NCI-H748 (cell line): ENCODE results near the gene ATP9B.

ENCODE experiments used
- DNase-seq: peaks from one replicate; lab custom pipeline; 2025; ENCODE audit not compliant: unreplicated experiment; lab: John Stamatoyannopoulos, UW

Gene ATP9B

DNA sequence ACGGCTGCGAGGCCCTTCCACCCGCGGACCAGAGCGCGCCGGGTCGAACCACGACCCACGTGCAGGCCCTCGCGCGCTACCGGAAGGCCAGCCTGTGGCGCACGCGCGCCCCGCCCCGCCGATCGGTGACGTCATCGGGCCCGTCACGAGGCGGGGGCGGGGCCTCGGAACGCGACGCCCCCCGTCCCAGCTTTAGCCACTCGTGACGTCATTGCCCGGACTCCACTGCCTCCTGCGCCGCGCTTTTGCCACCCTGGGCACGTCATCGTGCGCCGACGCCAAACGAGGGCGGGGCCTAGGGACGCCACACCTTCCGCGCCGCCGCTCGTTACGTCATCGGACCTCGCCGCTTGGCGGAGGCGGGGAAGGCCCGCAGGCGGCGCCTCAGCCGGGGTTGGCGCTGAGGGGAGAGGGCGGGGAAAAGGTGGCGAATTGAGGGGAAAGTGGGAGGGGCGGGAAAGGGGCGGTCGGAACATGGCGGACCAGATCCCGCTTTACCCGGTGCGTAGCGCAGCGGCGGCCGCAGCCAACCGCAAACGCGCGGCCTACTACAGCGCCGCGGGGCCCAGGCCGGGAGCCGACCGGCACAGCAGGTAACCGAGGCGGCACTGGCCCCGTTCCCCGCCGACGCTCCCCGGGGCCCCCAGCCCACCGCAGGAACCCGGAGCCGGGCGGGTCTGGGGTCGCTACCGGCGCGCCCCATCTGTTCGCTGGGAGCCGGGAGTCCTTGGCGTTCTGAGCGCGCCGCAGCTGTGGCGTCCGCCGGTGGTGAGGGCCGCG is at the start of gene ATP9B:
Gene ATP9B (plus strand): TSS at position 458 of the 780 bp plus-strand sequence. CDS start 17 bp downstream, at position 475.
- DNase-seq: peak; percentile 97

GRCh38 chr18:79019881-79020280 is 49.3 kb upstream of the ATP9B start:
- DNase-seq: no peak

DNA sequence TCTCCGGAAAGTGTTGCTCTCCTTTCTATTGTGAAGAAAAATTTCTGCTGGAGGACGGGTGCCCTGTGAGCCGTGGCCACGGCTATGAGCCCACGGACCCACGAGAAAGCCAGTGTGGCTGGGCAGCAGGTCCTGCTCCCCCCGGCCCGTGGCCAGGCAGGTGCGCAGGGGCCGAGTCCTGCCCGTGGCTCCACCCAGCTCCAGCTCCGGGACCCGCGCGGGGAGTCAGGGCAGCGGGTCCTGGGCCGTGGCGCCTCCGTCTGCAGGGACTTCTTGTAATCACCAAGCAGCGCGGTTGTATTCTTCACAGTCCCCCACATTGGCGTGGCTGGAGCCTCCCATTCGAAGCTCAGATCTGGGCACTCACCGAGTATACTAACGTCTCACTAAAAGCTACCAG is 46.6 kb upstream of the ATP9B start:
- no peak for DNase-seq

DNA sequence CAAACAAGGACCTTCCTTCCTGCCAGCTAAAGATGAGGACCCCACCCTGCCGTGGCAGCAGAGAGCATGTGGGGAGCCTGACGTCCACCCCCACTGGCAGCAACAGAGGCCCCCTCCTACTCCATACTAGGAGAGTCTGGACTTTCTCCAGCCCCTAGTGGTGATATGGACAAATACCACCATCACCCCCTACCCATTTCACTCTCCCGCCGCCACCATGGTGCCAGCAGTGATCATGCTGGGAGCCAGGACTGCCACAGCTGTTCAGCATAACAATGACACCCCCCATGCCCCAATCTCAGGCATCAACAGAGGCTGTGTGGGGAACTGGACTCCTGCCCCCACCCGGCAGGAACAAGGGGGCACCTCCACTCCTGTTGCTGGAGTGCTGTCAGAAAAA is 42.7 kb upstream of the ATP9B start:
- no peak for DNase-seq

GRCh38 chr18:79030680-79031079 is 38.5 kb upstream of the ATP9B start:
- DNase-seq: no peak

DNA sequence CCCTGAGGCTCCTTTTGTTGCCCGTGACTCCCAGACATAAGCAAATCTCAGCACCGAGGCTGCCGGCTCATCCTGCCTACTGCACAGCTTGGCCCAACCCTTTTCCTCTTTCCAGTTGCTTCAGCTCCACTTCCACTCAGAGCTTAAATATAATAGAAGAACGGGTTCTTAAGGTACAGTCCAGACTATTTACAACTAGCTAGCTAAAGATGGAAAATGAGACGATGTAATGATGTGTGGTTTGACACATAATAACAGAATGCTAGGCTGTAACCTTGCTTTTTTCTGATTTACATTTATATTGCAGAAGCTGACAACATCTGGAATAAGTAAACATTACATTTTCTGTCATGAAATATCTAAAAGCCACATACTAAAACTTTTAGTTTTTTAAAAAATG is 26.9 kb upstream of the ATP9B start:
- no peak for DNase-seq

- DNase-seq: no peak
These were observed 25.9 kb upstream of the ATP9B start for GRCh38 chr18:79043288-79043687.

DNA sequence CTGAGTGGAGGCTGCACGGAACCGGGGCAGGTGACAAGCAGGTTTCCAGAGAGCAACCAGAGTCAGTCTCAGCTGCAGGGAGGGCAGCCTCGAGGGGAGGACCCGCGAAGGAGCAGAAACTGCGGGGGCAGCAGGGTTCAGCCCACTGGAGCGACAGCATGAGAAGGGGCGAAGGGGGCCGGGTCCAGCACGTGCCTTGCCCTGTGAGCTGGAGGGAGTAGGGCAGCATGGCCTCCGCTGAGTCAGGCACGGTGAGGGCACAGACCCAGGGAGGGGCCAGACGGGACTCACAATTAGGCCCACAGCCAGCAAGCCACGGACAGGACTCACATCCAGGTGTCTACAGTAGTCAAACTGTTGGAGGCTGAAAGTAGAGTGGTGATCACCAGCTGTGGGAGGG is 22.7 kb upstream of the ATP9B start:
- no peak for DNase-seq

GRCh38 chr18:79047556-79048244 is 21.5 kb upstream of the ATP9B start:
- no peak for DNase-seq

- no peak for DNase-seq
These were observed 21.0 kb upstream of the ATP9B start for GRCh38 chr18:79048245-79048632.

DNA sequence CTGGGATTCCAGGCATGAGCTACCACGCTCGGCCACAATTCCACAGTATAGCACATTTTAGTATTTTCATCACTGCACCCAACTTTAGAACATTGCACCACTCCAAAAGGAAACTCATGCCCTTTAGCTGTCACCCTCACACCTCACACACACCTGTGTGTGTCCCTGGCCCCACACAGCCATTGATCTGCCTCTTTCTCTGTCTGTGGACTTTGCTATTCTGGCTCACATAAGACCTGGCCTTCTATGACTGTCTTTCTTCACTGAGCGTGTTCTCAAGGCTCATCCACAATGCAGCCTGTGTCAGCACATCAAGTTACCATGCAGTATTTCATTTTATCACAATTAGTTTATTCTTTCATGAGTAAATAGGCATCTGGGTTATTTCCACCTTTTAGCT is 19.7 kb upstream of the ATP9B start:
- DNase-seq: no peak

- peak; percentile 17 for DNase-seq
These were observed 19.2 kb upstream of the ATP9B start for GRCh38 chr18:79050005-79050404.

DNA sequence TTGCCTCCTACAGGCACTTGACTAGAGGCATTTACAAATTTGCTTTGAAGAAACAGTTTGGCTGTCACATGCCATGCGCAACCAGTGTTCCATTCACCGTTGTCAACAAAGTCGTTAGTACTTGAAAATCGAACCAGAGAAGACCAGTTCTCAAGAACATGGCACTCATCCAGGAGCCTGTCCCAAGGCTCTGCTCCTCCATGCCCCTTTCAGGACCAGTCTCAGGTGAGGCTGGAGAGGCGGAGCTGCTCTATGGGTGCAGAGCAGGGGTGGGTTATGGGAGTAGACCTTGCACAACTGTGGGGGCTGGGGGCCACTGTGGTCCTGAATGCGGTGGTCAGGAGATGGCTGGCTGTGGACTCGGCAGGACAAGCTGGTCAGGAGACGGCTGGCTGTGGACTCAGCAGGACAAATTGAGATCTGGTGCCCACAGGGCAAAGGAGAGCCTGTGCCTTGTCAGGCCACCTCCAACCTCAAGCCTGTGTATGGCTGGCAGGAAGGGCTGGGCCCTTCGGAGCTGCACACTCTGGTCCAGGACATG is 12.3 kb upstream of the ATP9B start:
- DNase-seq: no peak

DNA sequence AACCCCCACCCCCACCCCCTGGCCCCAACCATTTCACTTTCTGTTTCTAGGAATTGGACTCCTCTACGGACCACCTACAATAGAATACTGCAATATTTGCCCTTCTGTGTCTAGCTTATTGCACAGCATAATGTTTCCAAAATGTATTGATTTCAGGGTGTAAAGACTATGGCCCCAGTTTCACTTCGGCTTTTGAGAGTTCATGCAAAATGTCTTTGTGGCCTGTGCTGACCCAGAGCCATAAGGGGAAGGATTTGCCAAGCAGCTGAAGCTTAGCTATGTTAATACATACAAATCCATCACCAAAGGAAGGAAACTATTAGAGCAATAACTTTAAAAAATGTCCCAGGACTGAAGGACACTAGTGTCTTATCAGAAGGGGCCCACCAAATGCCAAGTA is 11.2 kb upstream of the ATP9B start:
- no peak for DNase-seq

DNA sequence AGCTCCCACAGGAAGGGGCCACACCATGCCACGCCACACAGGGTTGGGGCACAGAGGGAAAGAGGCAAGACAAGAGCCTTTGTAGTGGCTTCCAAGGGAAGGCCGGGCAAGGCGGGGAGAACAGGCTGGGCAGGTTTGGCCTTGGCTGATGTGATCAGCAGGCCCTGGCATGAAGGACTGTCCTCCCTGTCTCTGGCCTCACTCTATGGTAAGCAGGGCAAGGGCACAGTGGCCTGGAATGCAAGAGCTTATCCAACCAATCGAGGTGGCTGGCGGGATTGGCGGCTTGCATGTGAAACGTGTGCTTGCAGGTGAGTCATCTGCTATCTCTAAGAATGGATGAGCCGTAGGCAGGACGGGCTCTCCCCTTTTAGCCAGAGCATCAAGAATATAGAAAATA is 6.4 kb upstream of the ATP9B start:
- DNase-seq: peak; percentile 21

DNA sequence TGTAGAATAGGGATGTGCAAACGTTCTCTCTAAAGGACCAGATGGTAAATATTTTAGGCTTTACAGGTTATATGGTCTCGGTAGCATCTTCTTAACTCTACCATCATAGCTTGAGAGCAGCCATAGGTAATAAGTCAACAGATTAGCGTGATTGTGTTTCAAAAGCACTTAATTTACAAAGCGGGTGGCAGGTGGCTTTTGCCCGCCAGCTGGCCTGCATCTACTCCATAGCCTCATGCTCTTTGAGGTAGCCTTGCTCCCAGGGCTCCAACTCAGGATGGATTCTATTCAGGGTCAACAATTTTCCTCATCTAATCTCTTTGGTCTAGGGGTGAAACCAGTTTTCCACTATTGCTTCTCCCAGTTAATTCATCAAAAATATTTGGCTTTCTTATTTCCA is 5.0 kb upstream of the ATP9B start:
- peak; percentile 98 for DNase-seq

DNA sequence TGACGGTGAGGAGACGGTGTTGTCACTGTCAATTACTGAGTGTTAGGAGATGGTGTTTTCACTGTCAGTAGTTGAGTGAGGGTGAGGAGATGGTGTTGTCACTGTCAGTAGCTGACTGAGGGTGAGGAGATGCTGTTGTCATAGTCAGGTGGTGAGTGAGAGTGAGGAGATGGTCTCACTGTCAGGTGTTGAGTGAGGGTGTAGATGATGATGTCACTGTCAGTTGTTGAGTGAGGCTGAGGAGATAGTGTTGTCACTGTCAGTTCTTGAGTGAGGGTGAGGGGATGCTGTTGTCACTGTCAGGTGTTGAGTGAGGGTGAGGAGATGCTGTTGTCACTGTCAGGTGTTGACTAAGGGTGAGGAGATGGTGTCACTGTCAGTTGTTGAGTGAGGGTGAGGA is 3.4 kb upstream of the ATP9B start:
- no peak for DNase-seq

- no peak for DNase-seq
These were observed 1.6 kb upstream of the ATP9B start for GRCh38 chr18:79067611-79068010.

- DNase-seq: peak; percentile 46
These were observed 755 bp upstream of the ATP9B start for GRCh38 chr18:79068341-79068936.

- no peak for DNase-seq
These were observed 540 bp downstream of the ATP9B start for GRCh38 chr18:79069717-79070151.

DNA sequence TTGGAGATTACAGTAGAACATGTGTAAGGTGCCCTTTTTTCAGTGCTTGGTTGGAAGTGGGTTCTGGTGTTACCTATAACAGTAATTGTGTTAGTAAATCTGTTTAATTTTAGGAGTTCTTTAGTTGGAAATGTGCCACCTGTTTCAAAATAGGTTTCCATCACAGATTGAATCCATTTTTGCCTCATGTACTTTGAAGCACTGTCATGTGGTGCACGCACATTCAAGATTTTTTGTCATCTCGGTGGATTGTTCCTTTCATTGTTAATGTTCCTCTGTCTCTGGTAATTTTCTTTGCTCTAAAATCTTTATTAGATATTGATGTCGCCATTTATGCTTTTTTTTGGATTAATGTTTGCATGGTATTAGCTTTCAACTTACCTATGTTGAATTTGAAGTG is 1.3 kb downstream of the ATP9B start:
- DNase-seq: peak; percentile 35

- peak; percentile 9 for DNase-seq
These were observed 1.8 kb downstream of the ATP9B start for GRCh38 chr18:79071037-79071436.
